Esophagus muscularis mucosa (tissue), 4 donors: ENCODE data around the gene SPNS3.

Experiments
- CTCF ChIP-seq, 3 experiments: fragments of 200-600 bp in 2 of 3; fragments of 450-650 bp in 1 of 3; sonication (generic) in 2 of 3; IDR thresholded peaks; one replicate each; pipeline ENCODE4 v1.5.1; 2017 to 2019; ENCODE audit warnings: antibody characterized with exemption in 3 of 3, mild to moderate bottlenecking in 2 of 3, moderate library complexity in 1 of 3
- EP300 ChIP-seq: sonication (generic); formaldehyde crosslinking; IDR thresholded peaks from one replicate; pipeline ENCODE4 v1.6.1; 2017; ENCODE audit warnings: antibody characterized with exemption
- POLR2A ChIP-seq: fragments of 450-650 bp; IDR thresholded peaks from one replicate; pipeline ENCODE4 v1.6.1; 2017; ENCODE audit warnings: antibody characterized with exemption, moderate library complexity, mild to moderate bottlenecking, low read depth

DNA sequence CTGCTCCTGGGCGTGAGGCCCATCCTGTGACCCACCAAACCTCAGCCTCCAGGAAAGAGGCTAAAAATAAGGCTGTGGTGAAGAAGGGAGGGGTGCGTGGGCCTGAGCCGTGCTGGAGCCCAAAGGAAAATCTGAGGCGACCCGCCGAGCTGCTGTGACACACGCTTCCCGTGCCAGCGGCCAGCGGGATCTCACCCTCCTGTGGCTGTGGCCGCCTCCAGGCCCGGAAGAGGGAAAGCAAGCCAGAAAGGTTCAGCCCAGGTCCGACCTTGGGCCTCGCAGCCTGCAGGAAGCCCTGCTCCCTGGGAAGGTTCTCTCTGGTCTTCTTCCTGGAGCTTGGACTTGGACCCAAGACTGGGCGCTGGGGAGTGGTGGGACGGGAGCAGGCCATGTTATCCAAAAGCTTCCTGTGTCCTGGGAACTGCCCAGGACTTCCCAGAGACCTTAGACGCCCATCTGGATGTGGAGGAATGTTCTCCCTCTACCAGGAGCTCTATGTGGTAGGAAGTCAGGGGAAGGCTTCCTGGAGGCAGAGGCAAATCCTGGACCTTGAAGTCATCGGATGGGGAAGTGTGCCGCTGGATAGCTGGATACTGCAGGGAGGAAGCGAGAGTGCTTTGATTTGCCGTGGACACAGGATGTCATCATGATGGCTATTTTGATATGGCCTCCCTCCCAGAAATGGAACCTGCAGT lies 76.3 kb downstream of the SPNS3 start:
- no peak for TF ChIP-seq CTCF (IDR thresholded peaks at IDR 0.05)
- no peak for TF ChIP-seq POLR2A
- TF ChIP-seq EP300: no peak
